Thyroid gland (tissue), 4 donors: ENCODE data around the gene TECTB. TPM values are rescaled to one million over a fixed set of nuclear protein-coding genes. Genes with fewer than 3 reads are reported as not detected.
A peak's percentile ranks its signal among the peaks of the same experiment; 100 is the strongest.

Experiments used
- DNase-seq, 2 donors: peaks; one replicate each; pipeline ENCODE4 v3.0.0-alpha.2; 2019
- H3K27ac ChIP-seq, 3 donors: fragments of 200-600 bp; sonication (generic); 1 replicate in 2 of 3; 2 replicates in 1 of 3; pipeline ENCODE4 v1.5.1; 2016 to 2019; ENCODE audit warnings: mild to moderate bottlenecking in 1 of 3, moderate library complexity in 1 of 3
- H3K27me3 ChIP-seq: fragments of 200-600 bp; sonication (generic); one replicate; pipeline ENCODE4 v1.5.1; 2019
- H3K36me3 ChIP-seq, 2 donors: fragments of 200-600 bp; sonication (generic); one replicate each; pipeline ENCODE4 v1.5.1; 2016 to 2019
- H3K4me1 ChIP-seq, 2 donors: fragments of 200-600 bp; sonication (generic); one replicate each; pipeline ENCODE4 v1.5.1; 2017 to 2019
- H3K4me3 ChIP-seq, 3 donors: fragments of 200-600 bp; sonication (generic); replicated peaks in 1 of 3; 1 replicate in 2 of 3; 2 replicates in 1 of 3; pipeline ENCODE4 v1.5.1; 2016; ENCODE audit warnings: mild to moderate bottlenecking in 1 of 3
- H3K9me3 ChIP-seq: fragments of 200-600 bp; sonication (generic); one replicate; pipeline ENCODE4 v1.5.1; 2017
- POLR2A ChIP-seq, 2 donors: fragments of 450-650 bp; IDR thresholded peaks; one replicate each; pipeline ENCODE4 v1.6.1; 2017; ENCODE audit warnings: antibody characterized with exemption in 2 of 2, mild to moderate bottlenecking in 2 of 2, moderate library complexity in 1 of 2
- WGBS, 2 donors: methylation state at CpG; one replicate each; pipeline ENCODE4 v1.1.5; 2017; 5-methylcytosine and 5-hydroxymethylcytosine counted together
- intact Hi-C: fragments of 100-400 bp; cut with DNase I; formaldehyde crosslinking; loops from one replicate; pipeline ENCODE4 v1.15.1; 2023
- total RNA-seq, 4 donors: library from RNA; depleted of rRNA; stranded (reverse); fragments of >200 nt; gene quantifications; one replicate each; pipeline ENCODE4 v1.2.3, GENCODE V29; 2016
- TF ChIP-seq, protein P1 (sequence below), 6 experiments: fragments of 200-600 bp in 3 of 6; fragments of 450-650 bp in 3 of 6; sonication (generic) in 3 of 6; IDR thresholded peaks; one replicate each; pipeline ENCODE4 v1.5.1; 2016 to 2019; ENCODE audit warnings: antibody characterized with exemption in 6 of 6, mild to moderate bottlenecking in 2 of 6, inconsistent platforms in 1 of 6, moderate library complexity in 1 of 6

Gene TECTB
- total RNA-seq, 4 donors from 2014 or later = 0.29 to 0.89 (median 0.72) TPM

DNA sequence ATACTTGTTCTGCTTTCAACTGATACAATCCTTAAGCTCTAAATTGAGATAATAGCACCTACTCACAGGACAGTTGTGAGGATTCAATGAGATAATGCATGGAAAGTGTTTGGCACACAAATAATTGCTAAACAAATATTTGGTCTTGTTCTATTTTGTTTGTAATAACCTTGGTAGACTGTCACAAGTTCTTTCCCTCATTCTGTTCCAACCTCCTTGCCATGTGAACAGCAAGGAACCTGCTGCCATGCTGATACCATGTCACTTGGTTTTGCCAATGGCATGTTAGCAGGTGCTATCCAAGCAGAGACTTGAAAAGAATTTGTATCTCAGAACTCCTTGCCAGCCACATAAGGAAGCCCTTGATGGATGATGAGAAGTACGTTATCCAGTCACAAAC, 24.8 kb upstream of the TECTB start:
- Histone ChIP-seq H3K4me1 (peaks cover 12 to 19% of the 10 kb centered on the region in 2 donors), H3K36me3 (no peaks in the 10 kb centered on the region), H3K4me3 (no peak overlapping the region), H3K27me3 (no peaks in the 10 kb centered on the region), H3K27ac (no peak overlapping the region), H3K9me3 (no peaks in the 10 kb centered on the region)
- DNase-seq = no peak
- WGBS, 2 donors = 54 to 59% methylated on average over 1 of the region's 1 CpG
- TF ChIP-seq, protein P1, sequence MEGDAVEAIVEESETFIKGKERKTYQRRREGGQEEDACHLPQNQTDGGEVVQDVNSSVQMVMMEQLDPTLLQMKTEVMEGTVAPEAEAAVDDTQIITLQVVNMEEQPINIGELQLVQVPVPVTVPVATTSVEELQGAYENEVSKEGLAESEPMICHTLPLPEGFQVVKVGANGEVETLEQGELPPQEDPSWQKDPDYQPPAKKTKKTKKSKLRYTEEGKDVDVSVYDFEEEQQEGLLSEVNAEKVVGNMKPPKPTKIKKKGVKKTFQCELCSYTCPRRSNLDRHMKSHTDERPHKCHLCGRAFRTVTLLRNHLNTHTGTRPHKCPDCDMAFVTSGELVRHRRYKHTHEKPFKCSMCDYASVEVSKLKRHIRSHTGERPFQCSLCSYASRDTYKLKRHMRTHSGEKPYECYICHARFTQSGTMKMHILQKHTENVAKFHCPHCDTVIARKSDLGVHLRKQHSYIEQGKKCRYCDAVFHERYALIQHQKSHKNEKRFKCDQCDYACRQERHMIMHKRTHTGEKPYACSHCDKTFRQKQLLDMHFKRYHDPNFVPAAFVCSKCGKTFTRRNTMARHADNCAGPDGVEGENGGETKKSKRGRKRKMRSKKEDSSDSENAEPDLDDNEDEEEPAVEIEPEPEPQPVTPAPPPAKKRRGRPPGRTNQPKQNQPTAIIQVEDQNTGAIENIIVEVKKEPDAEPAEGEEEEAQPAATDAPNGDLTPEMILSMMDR (IDR thresholded peaks at IDR 0.05) = no peak
- TF ChIP-seq POLR2A (IDR thresholded peaks at IDR 0.05) = no peak
- intact Hi-C loops = no loop called here

DNA sequence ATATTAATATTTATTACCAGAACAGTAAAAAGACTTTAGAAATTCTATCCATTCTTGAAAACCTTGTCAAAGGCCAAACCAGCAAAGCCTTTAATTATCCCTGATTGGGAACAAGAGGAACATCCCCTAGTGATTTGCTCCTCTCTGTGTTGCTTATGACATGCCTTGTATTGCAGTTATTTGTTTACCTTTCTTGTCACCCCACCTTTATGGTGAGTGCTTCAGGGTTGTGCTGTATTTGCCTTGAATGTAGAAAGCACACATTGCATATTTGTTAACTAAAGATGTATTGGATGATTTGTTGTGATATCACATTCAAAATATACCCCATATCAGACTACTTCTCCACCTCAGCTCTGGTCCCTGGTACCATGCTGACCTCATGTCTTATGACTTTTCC, 23.5 kb upstream of the TECTB start:
- H3K4me3 ChIP-seq = no peak overlapping the region
- DNase-seq = no peak
- H3K4me1 ChIP-seq = peaks cover 12 to 19% of the 10 kb centered on the region in 2 donors
- H3K9me3 ChIP-seq = no peaks in the 10 kb centered on the region
- H3K27me3 ChIP-seq = no peaks in the 10 kb centered on the region
- intact Hi-C loops = no loop called here
- no peak overlapping the region for H3K27ac ChIP-seq
- TF ChIP-seq POLR2A (IDR thresholded peaks at IDR 0.05) = no peak
- TF ChIP-seq, protein P1 (IDR thresholded peaks at IDR 0.05) = no peak
- H3K36me3 ChIP-seq = no peaks in the 10 kb centered on the region

DNA sequence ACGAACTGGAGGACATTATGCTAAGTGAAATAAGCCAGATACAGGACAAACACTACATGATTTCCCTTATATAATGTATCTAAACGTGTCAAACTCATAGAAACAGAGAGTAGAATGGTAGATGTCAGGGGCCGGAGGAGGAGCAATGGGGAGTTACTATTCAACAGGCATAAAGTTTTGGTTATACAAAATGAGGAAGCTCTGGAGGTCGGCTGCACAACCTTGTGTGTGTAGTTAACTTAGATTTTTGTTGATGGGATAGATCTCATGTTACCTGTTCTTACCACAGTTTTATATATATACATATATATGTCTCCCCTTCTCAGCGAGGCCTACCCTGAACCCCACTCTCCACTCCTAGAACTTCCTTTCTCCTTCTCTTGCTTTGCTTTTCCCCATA, 22.4 kb upstream of the TECTB start:
- Histone ChIP-seq H3K9me3 (no peaks in the 10 kb centered on the region), H3K27me3 (no peaks in the 10 kb centered on the region), H3K4me1 (peaks cover 15 to 30% of the 10 kb centered on the region in 2 donors), H3K4me3 (no peak overlapping the region), H3K27ac (peak overlapping the region; percentile 49 to 79 (median 69)), H3K36me3 (no peaks in the 10 kb centered on the region)
- intact Hi-C loops = no loop called here
- 81 to 85% methylated on average over 5 of the region's 5 CpGs for whole genome bisulfite sequencing, 2 donors
- TF ChIP-seq, protein P1 (IDR thresholded peaks at IDR 0.05) = no peak
- no peak for TF ChIP-seq POLR2A (IDR thresholded peaks at IDR 0.05)
- DNase-seq = no peak

DNA sequence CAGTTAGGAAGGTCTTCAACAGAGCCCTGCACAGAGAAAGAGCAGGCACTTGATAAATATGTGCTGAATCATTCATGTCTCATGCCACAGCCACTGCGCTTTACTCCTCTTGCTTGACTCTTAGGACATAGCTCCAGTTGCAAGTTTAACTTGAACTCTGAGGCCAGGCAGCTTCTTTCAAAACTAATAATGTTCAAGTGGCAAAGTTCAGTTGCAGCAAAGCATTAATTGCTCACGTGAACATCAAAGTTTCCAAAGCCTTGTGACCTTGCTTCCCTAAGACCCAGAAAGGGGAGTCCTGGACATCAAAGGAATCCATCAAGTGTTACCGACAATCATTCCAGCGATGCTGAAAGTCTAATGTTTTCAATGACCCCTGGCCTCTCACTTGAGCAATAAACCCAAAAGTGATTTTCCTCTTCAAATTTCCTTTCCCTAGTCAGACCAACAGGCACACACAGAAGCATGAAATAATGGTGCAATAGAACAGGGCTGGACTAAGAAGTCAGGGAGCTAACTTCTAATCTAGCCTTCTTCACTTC, 21.8 kb upstream of the TECTB start:
- peak; percentile 38 to 57 for DNase-seq
- no peaks in the 10 kb centered on the region for H3K9me3 ChIP-seq
- H3K4me1 ChIP-seq = peaks cover 18 to 32% of the 10 kb centered on the region in 2 donors
- no peak overlapping the region for H3K4me3 ChIP-seq
- no peak for TF ChIP-seq POLR2A (IDR thresholded peaks at IDR 0.05)
- TF ChIP-seq, protein P1 (IDR thresholded peaks at IDR 0.05) = no peak
- H3K27me3 ChIP-seq = no peaks in the 10 kb centered on the region
- H3K27ac ChIP-seq = peak overlapping the region; percentile 49 to 79 (median 69)
- 31 to 56% methylated on average over 4 of the region's 4 CpGs for WGBS, 2 donors
- H3K36me3 ChIP-seq = no peaks in the 10 kb centered on the region
- intact Hi-C loops = no loop called here

DNA sequence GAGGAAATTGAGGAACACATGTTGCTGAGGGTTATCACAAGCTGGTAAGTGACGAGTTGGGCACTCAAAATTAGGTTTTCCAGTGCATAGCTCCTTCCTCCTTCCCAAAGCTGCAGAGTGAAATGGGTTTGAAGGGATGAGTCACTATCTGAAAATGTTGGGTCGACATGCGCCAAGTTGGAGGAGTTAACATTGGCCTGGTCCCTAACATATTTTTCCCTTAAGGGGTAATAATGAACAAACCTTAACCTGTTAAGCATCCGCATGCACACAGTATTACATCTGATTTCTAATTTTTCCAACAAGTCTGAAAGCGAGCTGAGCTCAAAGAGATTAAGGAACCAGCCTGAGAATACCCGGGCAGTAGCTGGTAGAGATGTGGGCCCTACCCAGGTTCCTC, 20.7 kb upstream of the TECTB start:
- no peak for DNase-seq
- intact Hi-C loops = no loop called here
- WGBS, 2 donors = 84 to 88% methylated on average over 6 of the region's 6 CpGs
- H3K27ac ChIP-seq = no peak overlapping the region
- H3K4me3 ChIP-seq = no peak overlapping the region
- H3K4me1 ChIP-seq = peaks cover 18 to 32% of the 10 kb centered on the region in 2 donors
- no peaks in the 10 kb centered on the region for H3K36me3 ChIP-seq
- no peak for TF ChIP-seq POLR2A (IDR thresholded peaks at IDR 0.05)
- TF ChIP-seq, protein P1 (IDR thresholded peaks at IDR 0.05) = no peak
- H3K27me3 ChIP-seq = no peaks in the 10 kb centered on the region
- no peaks in the 10 kb centered on the region for H3K9me3 ChIP-seq
